Keratinocyte (primary cell): ENCODE measurements around the gene SERPINE2. TPM values are rescaled to one million over a fixed set of nuclear protein-coding genes. Genes with fewer than 3 reads are reported as not detected.

Experiments used
- DNase-seq: peaks from one replicate; pipeline ENCODE4 v3.0.0-alpha.2; 2011; ENCODE audit warnings: low read depth, missing footprints, low spot score
- FAIRE-seq: peaks from 2 replicates; lab custom pipeline; 2011; peaks lifted over from hg19 to GRCh38; lab: Jason Lieb, UNC
- H2AFZ ChIP-seq: 2 replicates; pipeline ENCODE4 v1.6.0; 2012; ENCODE audit warnings: low read length, control low read depth, inconsistent platforms; ENCODE audit not compliant: control insufficient read depth
- H3K27ac ChIP-seq: 2 replicates; pipeline ENCODE4 v1.5.1; 2011; ENCODE audit warnings: low read length; ENCODE audit not compliant: control insufficient read depth, insufficient read depth
- H3K27me3 ChIP-seq: 3 replicates; pipeline ENCODE4 v1.6.0; 2011; ENCODE audit warnings: low read length; ENCODE audit not compliant: control insufficient read depth, insufficient read depth; ENCODE audit errors: extremely low read depth
- H3K36me3 ChIP-seq, 2 experiments: 2 replicates in 1 of 2; 3 replicates in 1 of 2; pipeline ENCODE4 v1.5.1; 2011; ENCODE audit warnings: low read length in 2 of 2, mild to moderate bottlenecking in 1 of 2; ENCODE audit not compliant: control insufficient read depth in 2 of 2, insufficient read depth in 2 of 2; ENCODE audit errors: extremely low read depth in 1 of 2
- H3K4me1 ChIP-seq: 3 replicates; pipeline ENCODE4 v1.5.1; 2011; ENCODE audit warnings: low read length; ENCODE audit not compliant: control insufficient read depth, insufficient read depth; ENCODE audit errors: extremely low read depth
- H3K4me2 ChIP-seq: 3 replicates; pipeline ENCODE4 v1.6.0; 2011; ENCODE audit warnings: low read depth, low read length; ENCODE audit not compliant: control insufficient read depth, insufficient read depth; ENCODE audit errors: extremely low read depth
- H3K4me3 ChIP-seq, 3 experiments: fragments of 200-600 bp in 1 of 3; sonication (generic) in 1 of 3; 2 replicates in 2 of 3; 3 replicates in 1 of 3; pipeline ENCODE4 v1.5.1; 2011 to 2016; ENCODE audit warnings: low read length in 3 of 3, mild to moderate bottlenecking in 3 of 3, control low read depth in 2 of 3, inconsistent platforms in 1 of 3, low read depth in 1 of 3, mixed read lengths in 1 of 3, mixed run types in 1 of 3, moderate library complexity in 1 of 3; ENCODE audit not compliant: control insufficient read depth in 2 of 3, insufficient read depth in 2 of 3; ENCODE audit errors: extremely low read depth in 1 of 3
- H3K79me2 ChIP-seq: 2 replicates; pipeline ENCODE4 v1.6.0; 2012; ENCODE audit warnings: low read length; ENCODE audit not compliant: control insufficient read depth, insufficient read depth
- H3K9ac ChIP-seq: 3 replicates; pipeline ENCODE4 v1.6.0; 2011; ENCODE audit warnings: low read length; ENCODE audit not compliant: control insufficient read depth, insufficient read depth; ENCODE audit errors: extremely low read depth
- H3K9me1 ChIP-seq: 3 replicates; pipeline ENCODE4 v1.6.0; 2011; ENCODE audit warnings: low read length; ENCODE audit not compliant: control insufficient read depth, insufficient read depth; ENCODE audit errors: extremely low read depth
- H3K9me3 ChIP-seq: 2 replicates; pipeline ENCODE4 v1.5.1; 2012; ENCODE audit warnings: low read depth, low read length; ENCODE audit not compliant: control insufficient read depth
- H4K20me1 ChIP-seq: 3 replicates; pipeline ENCODE4 v1.6.0; 2011; ENCODE audit warnings: low read length; ENCODE audit not compliant: control insufficient read depth, insufficient read depth; ENCODE audit errors: extremely low read depth
- CTCF ChIP-seq, 3 experiments: IDR thresholded peaks in 1 of 3; conservative IDR thresholded peaks in 1 of 3; optimal IDR thresholded peaks in 1 of 3; 2 replicates in 2 of 3; 3 replicates in 1 of 3; pipeline versions ENCODE3 to v1.5.1; 2011; ENCODE audit warnings: low read length in 3 of 3, mild to moderate bottlenecking in 3 of 3, moderate library complexity in 2 of 3, control low read depth in 1 of 3, inconsistent platforms in 1 of 3; ENCODE audit not compliant: insufficient read depth in 2 of 3; ENCODE audit errors: extremely low read depth in 1 of 3
- EZH2 ChIP-seq: IDR thresholded peaks from one replicate; pipeline ENCODE4 v1.6.1; 2012; ENCODE audit warnings: inconsistent platforms, mild to moderate bottlenecking, low read length, moderate library complexity
- dilution Hi-C: fragments of 300-500 bp; cut with MboI; formaldehyde crosslinking; loops from one replicate; pipeline ENCODE4 v1.7.0; 2020; ENCODE audit warnings: low sequenced_read_pairs; ENCODE audit not compliant: extremely low pct_ligation_motif_present
- polyA plus RNA-seq, 5 experiments: library from polyadenylated mRNA; depleted of rRNA in 3 of 5; stranded (reverse) in 3 of 5; stranded (forward) in 1 of 5; unstranded in 1 of 5; fragments of >200 nt; gene quantifications; 1 replicate in 1 of 5; 2 replicates in 3 of 5; 3 replicates in 1 of 5; pipeline versions ENCODE4 v1.2.1 to v1.2.3, GENCODE V29; 2011 to 2012; ENCODE audit warnings: missing spikeins in 2 of 5, low read depth in 1 of 5, low replicate concordance in 1 of 5

SERPINE2 gene
- polyA plus RNA-seq, 1 donor (not counting 4 experiments of a cell fraction or from before 2014, with no cell fraction given) = 306 TPM

DNA sequence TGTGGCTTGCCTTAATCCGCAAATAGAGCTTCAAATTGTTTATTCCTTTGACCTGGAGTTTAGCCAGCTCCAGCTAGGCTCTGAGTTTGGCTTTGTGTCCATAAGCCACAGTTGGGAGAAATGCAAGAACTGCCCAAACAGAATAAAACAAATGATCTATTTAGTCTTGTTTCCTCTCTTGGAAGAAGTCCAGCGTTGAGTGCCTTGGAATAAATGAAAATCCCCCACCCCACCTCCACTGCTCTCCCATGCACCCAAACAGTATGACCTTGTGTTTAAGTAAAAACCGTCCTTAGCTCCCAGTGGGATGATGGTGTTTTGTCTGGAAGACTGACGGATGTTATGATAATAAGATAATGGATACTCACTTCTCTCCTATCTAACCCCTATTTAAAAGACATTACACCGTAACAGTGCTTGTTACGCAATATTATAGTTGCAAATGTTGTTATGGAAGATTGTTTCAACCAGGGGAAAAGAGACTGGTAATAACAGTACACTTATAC lies 3.2 kb upstream of the SERPINE2 start:
- peaks cover 0 to 1% of the 10 kb centered on the region in 2 experiments for H3K36me3 ChIP-seq
- no peak overlapping the region for H3K27ac ChIP-seq
- DNase-seq (no peak), FAIRE-seq (peak; percentile 52)
- peaks cover 16% of the 10 kb centered on the region for H3K4me1 ChIP-seq
- H3K4me3 ChIP-seq = no peak overlapping the region
- H3K9ac ChIP-seq = no peak overlapping the region
- no peaks in the 10 kb centered on the region for H3K9me3 ChIP-seq
- H3K27me3 ChIP-seq = no peaks in the 10 kb centered on the region
- peaks cover 1% of the 10 kb centered on the region for H3K9me1 ChIP-seq
- dilution Hi-C loops = no loop called here
- no peak overlapping the region for H2AFZ ChIP-seq
- H3K4me2 ChIP-seq = no peak overlapping the region
- no peak for TF ChIP-seq CTCF (optimal IDR thresholded peaks at IDR 0.05 in 1 of 3, IDR thresholded peaks at IDR 0.05 in 1 of 3, conservative IDR thresholded peaks at IDR 0.05 in 1 of 3; ENCODE audit: extremely low read depth in 1 of 3, insufficient read depth in 2 of 3, low read length in 3 of 3)
- no peak for TF ChIP-seq EZH2
- H4K20me1 ChIP-seq = peaks cover 6% of the 10 kb centered on the region
- H3K79me2 ChIP-seq = peaks cover 14% of the 10 kb centered on the region

DNA sequence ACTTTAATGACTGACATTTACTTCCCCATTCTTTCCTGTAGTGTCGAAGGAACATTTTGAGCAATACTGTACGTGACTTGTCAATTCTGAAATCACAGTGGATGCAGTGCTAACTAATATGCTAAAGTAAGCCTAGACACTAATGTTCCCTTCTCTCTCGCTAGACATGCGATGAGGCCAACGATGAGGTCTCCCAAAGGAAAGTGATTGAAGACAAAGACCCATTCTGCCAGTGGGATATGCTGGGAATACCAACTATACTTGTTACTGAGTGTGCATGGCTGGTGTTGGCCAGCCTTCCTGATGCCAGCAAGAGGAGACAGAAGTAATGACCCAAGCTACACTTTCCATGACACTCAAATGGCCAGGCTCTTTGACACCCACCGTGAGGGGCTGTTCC lies 2.5 kb upstream of the SERPINE2 start:
- Histone ChIP-seq H3K9me1 (peaks cover 3% of the 10 kb centered on the region), H3K27ac (no peak overlapping the region), H3K9ac (no peak overlapping the region), H2AFZ (no peak overlapping the region), H3K36me3 (peaks cover 2 to 3% of the 10 kb centered on the region in 2 experiments), H3K4me1 (peaks cover 18% of the 10 kb centered on the region), H3K4me2 (no peak overlapping the region), H3K4me3 (no peak overlapping the region), H4K20me1 (peaks cover 6% of the 10 kb centered on the region), H3K27me3 (no peaks in the 10 kb centered on the region), H3K9me3 (no peaks in the 10 kb centered on the region), H3K79me2 (peaks cover 20% of the 10 kb centered on the region)
- no peak for TF ChIP-seq EZH2
- TF ChIP-seq CTCF (optimal IDR thresholded peaks at IDR 0.05 in 1 of 3, IDR thresholded peaks at IDR 0.05 in 1 of 3, conservative IDR thresholded peaks at IDR 0.05 in 1 of 3; ENCODE audit: extremely low read depth in 1 of 3, insufficient read depth in 2 of 3, low read length in 3 of 3) = no peak
- dilution Hi-C loops = no loop called here
- FAIRE-seq = no peak
- DNase-seq = no peak
